Measurements from ENCODE around the gene UEVLD.
"Not testable (repeated sequence)": the region's sequence is repeated elsewhere in the genome, so short reads cannot be mapped to it uniquely, and the experiment has no call there.

UEVLD gene

GRCh38 chr11:18600915-18601569 lies 12.5 kb upstream of the UEVLD start:
- no peaks in the 10 kb centered on the region for H3K9me3 Mint-ChIP-seq (ENCODE audit: low read depth)
- no peak overlapping the region for H3K27ac Mint-ChIP-seq
- no peak overlapping the region for H3K4me3 Mint-ChIP-seq
- H3K4me1 Mint-ChIP-seq (ENCODE audit: low read depth): no peaks in the 10 kb centered on the region
- H3K27me3 Mint-ChIP-seq: no peaks in the 10 kb centered on the region
- peaks cover 3% of the 10 kb centered on the region for H3K36me3 Mint-ChIP-seq

- no peak within 1 kb of the TSS for H3K4me3 Mint-ChIP-seq
- no peaks in the 10 kb centered on the region for H3K9me3 Mint-ChIP-seq (ENCODE audit: low read depth)
- no peak within 1 kb of the TSS for H3K27ac Mint-ChIP-seq
- no peaks in the 10 kb centered on the region for H3K36me3 Mint-ChIP-seq
- H3K27me3 Mint-ChIP-seq: no peaks in the 10 kb centered on the region
- H3K4me1 Mint-ChIP-seq (ENCODE audit: low read depth): no peaks in the 10 kb centered on the region
Observed at GRCh38 chr11:18599739-18600230, 11.3 kb upstream of the UEVLD start, which contains the start of gene MISFA. Gene MISFA, plus strand, starts transcription at chr11:18599789. Its CDS starts 140 bp downstream, at chr11:18599929.

GRCh38 chr11:18594999-18595749 lies 6.6 kb upstream of the UEVLD start:
- Mint-ChIP-seq H3K27ac (no peak overlapping the region), H3K4me1 (ENCODE audit: low read depth) (peaks cover 9% of the 10 kb centered on the region), H3K36me3 (no peaks in the 10 kb centered on the region), H3K9me3 (ENCODE audit: low read depth) (no peaks in the 10 kb centered on the region), H3K27me3 (no peaks in the 10 kb centered on the region), H3K4me3 (no peak overlapping the region)

- H3K36me3 Mint-ChIP-seq; H3K4me3 Mint-ChIP-seq; H3K27me3 Mint-ChIP-seq; H3K9me3 Mint-ChIP-seq (ENCODE audit: low read depth); H3K4me1 Mint-ChIP-seq (ENCODE audit: low read depth); H3K27ac Mint-ChIP-seq: not testable (repeated sequence)
Observed at GRCh38 chr11:18594088-18594487, 5.6 kb upstream of the UEVLD start.

GRCh38 chr11:18590571-18590970 lies 2.0 kb upstream of the UEVLD start:
- Mint-ChIP-seq H3K36me3 (no peaks in the 10 kb centered on the region), H3K27ac (no peak overlapping the region), H3K27me3 (no peaks in the 10 kb centered on the region), H3K9me3 (ENCODE audit: low read depth) (no peaks in the 10 kb centered on the region), H3K4me1 (ENCODE audit: low read depth) (peaks cover 9% of the 10 kb centered on the region), H3K4me3 (no peak overlapping the region)

- Mint-ChIP-seq H3K27me3 (no peaks in the 10 kb centered on the region), H3K9me3 (ENCODE audit: low read depth) (no peaks in the 10 kb centered on the region), H3K36me3 (peaks cover 13% of the 10 kb centered on the region), H3K4me3 (no peak overlapping the region), H3K27ac (no peak overlapping the region), H3K4me1 (ENCODE audit: low read depth) (peaks cover 7% of the 10 kb centered on the region)
Observed at GRCh38 chr11:18581825-18582224, 6.7 kb downstream of the UEVLD start.

- Mint-ChIP-seq H3K27me3 (no peaks in the 10 kb centered on the region), H3K27ac (no peak overlapping the region), H3K36me3 (peaks cover 13% of the 10 kb centered on the region), H3K4me1 (ENCODE audit: low read depth) (peaks cover 7% of the 10 kb centered on the region), H3K4me3 (no peak overlapping the region), H3K9me3 (ENCODE audit: low read depth) (no peaks in the 10 kb centered on the region)
Observed at GRCh38 chr11:18580113-18580766, 8.3 kb downstream of the UEVLD start.

GRCh38 chr11:18578975-18579598 lies 9.4 kb downstream of the UEVLD start:
- Mint-ChIP-seq H3K4me3 (peak overlapping the region; percentile 38), H3K9me3 (ENCODE audit: low read depth) (no peaks in the 10 kb centered on the region), H3K27ac (no peak overlapping the region), H3K36me3 (peaks cover 15% of the 10 kb centered on the region), H3K4me1 (ENCODE audit: low read depth) (peaks cover 7% of the 10 kb centered on the region), H3K27me3 (no peaks in the 10 kb centered on the region)

- Mint-ChIP-seq H3K4me3 (no peak overlapping the region), H3K9me3 (ENCODE audit: low read depth) (no peaks in the 10 kb centered on the region), H3K27ac (no peak overlapping the region), H3K36me3 (peaks cover 21% of the 10 kb centered on the region), H3K27me3 (no peaks in the 10 kb centered on the region), H3K4me1 (ENCODE audit: low read depth) (peaks cover 5% of the 10 kb centered on the region)
Observed at GRCh38 chr11:18575361-18575760, 13.2 kb downstream of the UEVLD start.

GRCh38 chr11:18567081-18567480 lies 21.5 kb downstream of the UEVLD start:
- no peaks in the 10 kb centered on the region for H3K9me3 Mint-ChIP-seq (ENCODE audit: low read depth)
- H3K36me3 Mint-ChIP-seq: peaks cover 3% of the 10 kb centered on the region
- no peak overlapping the region for H3K4me3 Mint-ChIP-seq
- no peak overlapping the region for H3K27ac Mint-ChIP-seq
- no peaks in the 10 kb centered on the region for H3K4me1 Mint-ChIP-seq (ENCODE audit: low read depth)
- H3K27me3 Mint-ChIP-seq: no peaks in the 10 kb centered on the region

GRCh38 chr11:18566406-18566805 lies 22.1 kb downstream of the UEVLD start:
- no peak overlapping the region for H3K27ac Mint-ChIP-seq
- H3K4me1 Mint-ChIP-seq (ENCODE audit: low read depth): no peaks in the 10 kb centered on the region
- H3K4me3 Mint-ChIP-seq: no peak overlapping the region
- no peaks in the 10 kb centered on the region for H3K27me3 Mint-ChIP-seq
- peaks cover 2% of the 10 kb centered on the region for H3K36me3 Mint-ChIP-seq
- H3K9me3 Mint-ChIP-seq (ENCODE audit: low read depth): no peaks in the 10 kb centered on the region

- Mint-ChIP-seq H3K4me3 (no peak overlapping the region), H3K4me1 (ENCODE audit: low read depth) (no peaks in the 10 kb centered on the region), H3K9me3 (ENCODE audit: low read depth) (no peaks in the 10 kb centered on the region), H3K27me3 (no peaks in the 10 kb centered on the region), H3K36me3 (peaks cover 2% of the 10 kb centered on the region), H3K27ac (no peak overlapping the region)
Observed at GRCh38 chr11:18564149-18564548, 24.4 kb downstream of the UEVLD start.

GRCh38 chr11:18563090-18563730 lies 25.3 kb downstream of the UEVLD start:
- Mint-ChIP-seq H3K9me3 (ENCODE audit: low read depth) (no peaks in the 10 kb centered on the region), H3K4me1 (ENCODE audit: low read depth) (no peaks in the 10 kb centered on the region), H3K27ac (no peak overlapping the region), H3K4me3 (no peak overlapping the region), H3K27me3 (no peaks in the 10 kb centered on the region), H3K36me3 (peaks cover 3% of the 10 kb centered on the region)

- Mint-ChIP-seq H3K36me3 (peaks cover 5% of the 10 kb centered on the region), H3K9me3 (ENCODE audit: low read depth) (no peaks in the 10 kb centered on the region), H3K27me3 (no peaks in the 10 kb centered on the region), H3K27ac (no peak overlapping the region), H3K4me1 (ENCODE audit: low read depth) (no peaks in the 10 kb centered on the region), H3K4me3 (no peak overlapping the region)
Observed at GRCh38 chr11:18548001-18548400, 40.5 kb downstream of the UEVLD start.

All from activated naive CD8-positive, alpha-beta T cell (primary cell).